CD4-positive, alpha-beta T cell treated with Interleukin-6 for 4 hours (primary cell): ENCODE results near the gene PFKP.
"Not testable (repeated sequence)": the region's sequence is repeated elsewhere in the genome, so short reads cannot be mapped to it uniquely, and the experiment has no call there.

Experiments
- DNase-seq: peaks from one replicate; pipeline ENCODE4 v3.0.0-alpha.2; 2020; ENCODE audit warnings: mixed read lengths

Gene PFKP

GRCh38 chr10:3163879-3164278 lies 96.5 kb downstream of the PFKP start:
- DNase-seq, result no peak

DNA sequence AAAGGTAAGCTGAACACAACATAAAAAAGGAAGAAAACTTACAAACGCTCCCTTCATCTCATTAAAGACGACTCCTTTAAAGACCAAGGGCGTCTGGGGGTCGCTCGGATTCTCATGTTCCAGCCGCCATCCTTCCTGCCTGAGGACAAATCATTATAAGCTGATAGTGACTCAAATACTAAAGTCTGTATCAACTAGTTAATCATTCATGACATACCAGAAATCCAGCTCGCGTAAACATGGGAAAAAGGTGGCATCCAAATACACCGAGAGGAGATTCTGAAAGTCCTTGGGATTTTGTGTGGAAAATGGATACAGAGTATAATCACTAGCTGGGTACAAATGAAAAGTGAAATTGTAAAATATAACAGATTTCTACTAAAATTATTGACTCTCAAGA lies 97.8 kb downstream of the PFKP start:
- no peak for DNase-seq

GRCh38 chr10:3166496-3167290 lies 99.3 kb downstream of the PFKP start:
- no peak for DNase-seq

DNA sequence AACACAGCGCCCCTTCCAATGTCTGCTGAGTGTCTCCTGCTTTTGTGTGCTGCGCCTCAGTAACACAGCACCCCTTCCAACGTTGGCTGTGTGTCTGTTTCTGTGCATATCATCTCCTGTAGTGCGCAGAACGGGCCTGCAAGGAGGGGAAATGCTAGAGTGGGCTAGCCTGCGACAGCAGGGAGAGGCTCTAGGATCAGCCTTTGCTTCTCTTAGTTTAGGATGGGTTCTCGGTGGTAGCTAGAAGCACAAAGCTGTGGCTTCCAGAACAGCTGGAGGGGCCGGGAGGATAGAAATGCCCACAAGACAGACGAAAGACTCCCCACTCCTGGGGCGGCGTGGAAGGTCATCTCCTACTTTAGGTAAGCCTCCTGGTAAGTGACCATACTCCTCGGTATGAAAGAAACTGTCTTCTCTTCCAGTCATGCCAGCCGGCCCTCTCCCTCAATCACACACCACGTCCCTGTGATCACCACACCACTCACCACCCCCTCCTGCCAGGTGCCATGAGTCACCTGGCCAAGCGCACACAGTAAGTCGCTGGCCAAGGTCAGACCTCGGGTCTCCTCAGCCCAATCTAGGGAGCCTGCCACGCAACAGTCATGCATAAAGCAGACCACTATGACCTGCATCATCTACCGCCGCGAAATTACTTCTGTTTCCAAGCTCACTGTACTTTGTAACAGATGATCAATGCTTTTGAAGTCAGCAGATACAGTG lies 100.4 kb downstream of the PFKP start:
- DNase-seq, result no peak

DNA sequence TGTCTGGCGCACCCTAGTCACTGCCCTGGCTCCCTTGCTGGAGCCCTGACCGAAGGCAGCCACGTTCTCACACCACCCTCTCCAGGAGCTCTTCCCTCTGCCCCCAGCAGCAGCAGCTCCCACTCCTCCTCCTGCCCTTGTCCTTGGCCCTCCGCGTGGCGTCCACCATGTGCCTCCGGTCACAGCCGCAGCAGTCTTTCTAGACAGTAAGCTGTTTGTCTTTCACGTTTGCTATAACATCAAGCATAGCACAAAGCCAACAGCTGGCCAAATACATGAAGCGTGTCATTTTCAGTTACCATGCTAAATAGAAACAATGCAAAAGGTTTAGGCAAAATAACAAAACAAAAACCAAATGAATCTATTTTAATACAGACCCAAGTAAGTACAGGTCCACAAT lies 101.9 kb downstream of the PFKP start:
- DNase-seq, result no peak

DNA sequence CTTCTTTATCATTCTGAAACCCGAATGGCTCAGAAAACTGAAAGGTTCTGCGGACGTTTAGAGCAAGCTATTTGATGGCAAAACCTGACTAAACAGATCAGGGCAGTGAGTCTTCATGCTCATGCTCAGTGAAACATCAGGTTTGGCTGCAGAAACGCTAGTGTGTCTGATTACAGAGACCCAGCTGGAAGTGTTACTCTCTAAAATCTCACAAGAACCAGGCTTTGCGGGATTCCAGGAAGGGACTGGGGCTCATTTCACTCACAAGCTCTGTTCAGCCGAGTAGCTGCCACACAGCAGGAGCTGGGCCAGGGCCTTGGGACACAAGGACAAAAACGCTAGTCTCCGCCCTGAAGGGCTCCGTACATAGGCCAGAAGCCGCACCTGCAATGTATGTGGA lies 102.3 kb downstream of the PFKP start:
- DNase-seq, result no peak

DNA sequence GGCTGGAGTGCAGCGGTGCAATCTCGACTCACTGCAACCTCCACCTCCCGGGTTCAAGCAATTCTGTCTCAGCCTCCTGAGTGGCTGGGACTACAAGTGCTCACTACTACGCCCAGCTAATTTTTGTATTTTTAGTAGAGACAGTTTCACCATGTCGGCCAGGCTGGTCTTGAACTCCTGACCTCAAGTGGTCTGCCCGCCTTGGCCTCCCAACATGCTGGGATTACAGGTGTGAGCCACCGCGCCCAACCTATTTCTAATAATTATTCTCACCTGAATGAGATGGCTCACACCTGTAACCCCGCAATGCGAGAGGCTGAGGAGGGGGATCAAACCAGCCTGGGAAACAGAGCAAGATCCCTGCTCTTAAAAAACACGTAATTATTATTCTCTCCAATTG lies 104.1 kb downstream of the PFKP start:
- not testable (repeated sequence) for DNase-seq

DNA sequence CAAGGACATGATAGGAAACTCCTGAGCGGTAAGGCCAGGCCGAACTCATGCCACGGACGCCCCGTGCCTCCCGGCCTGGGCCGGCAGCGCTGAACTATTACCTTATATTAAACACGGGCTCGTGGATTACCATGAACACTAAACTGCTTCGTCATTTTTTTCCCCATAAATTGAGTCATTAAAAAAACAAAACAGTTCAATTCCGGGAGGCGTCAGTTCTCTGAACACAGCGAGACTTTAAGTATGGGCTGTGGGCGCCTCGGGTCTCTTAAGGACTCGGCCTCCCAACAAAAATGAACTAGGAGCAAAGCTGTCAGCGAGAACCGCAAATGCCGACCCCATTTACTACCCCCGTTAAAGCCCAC lies 104.7 kb downstream of the PFKP start:
- DNase-seq, result no peak

DNA sequence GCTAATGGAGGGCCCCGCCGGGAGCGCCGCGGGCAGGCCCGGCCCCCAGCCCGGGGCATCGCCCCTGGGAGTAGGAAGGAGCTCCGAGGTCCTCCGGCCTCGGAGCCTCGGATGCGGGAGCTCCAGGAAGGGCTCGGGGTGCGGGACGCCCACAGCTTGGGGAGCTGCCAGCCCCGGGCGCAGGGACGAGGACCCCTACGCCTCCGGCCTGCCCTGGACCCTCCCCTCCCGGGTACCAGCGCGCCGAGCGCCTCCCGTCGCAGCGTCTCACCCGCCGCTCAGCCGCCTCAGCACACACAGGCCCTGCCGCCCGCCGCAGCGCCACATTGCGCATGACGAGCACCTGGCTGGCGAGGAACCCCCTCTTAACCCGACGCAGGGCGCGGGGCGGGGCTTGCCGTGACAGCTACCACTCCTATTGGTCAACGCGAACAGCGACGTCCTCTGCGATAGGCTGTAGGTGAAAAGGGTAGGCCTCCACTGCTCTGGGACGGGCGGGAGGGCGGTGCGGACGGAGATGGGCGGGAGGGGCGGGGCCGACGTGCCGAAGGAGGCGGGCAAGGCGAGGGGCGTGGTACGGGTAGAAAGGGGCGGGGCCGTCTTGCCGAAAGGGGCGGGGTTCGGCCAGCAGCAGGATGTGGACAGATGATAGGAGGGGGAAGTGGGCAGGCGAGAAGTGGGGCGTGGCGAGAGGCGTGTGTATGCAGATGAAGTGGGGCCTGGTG lies 105.3 kb downstream of the PFKP start, which contains the start of gene PITRM1:
Gene PITRM1, minus strand, starts transcription at position 337 of the 725 bp plus-strand sequence. Its CDS starts 10 bp downstream, at position 327.
- peak; percentile 100 for DNase-seq

- DNase-seq, result no peak
Measured at GRCh38 chr10:3173171-3173878, 106.0 kb downstream of the PFKP start.

- no peak for DNase-seq
Measured at GRCh38 chr10:3178042-3178441, 110.7 kb downstream of the PFKP start.

DNA sequence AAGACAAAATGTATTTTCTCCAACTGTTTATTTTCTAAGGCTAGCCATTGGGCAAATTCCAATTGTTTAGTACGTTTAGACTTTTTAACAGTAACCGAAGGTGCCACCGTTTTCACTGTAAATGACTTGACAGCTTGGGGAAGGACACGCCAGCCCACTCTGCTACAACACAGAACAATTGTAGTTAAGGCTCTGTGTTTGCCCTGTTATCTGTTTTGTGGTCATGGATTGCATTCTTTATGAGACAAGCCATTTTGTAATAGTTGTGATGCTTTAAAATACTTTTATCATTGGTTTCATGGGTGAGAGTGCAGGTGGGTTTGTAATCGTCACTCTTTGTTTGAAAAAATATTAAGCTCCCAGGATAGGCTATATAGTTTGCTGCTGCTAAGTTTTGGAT lies 111.8 kb downstream of the PFKP start:
- DNase-seq, result no peak

GRCh38 chr10:3180355-3181025 lies 113.1 kb downstream of the PFKP start:
- DNase-seq, result no peak

GRCh38 chr10:3185386-3185785 lies 118.0 kb downstream of the PFKP start:
- DNase-seq, result no peak

DNA sequence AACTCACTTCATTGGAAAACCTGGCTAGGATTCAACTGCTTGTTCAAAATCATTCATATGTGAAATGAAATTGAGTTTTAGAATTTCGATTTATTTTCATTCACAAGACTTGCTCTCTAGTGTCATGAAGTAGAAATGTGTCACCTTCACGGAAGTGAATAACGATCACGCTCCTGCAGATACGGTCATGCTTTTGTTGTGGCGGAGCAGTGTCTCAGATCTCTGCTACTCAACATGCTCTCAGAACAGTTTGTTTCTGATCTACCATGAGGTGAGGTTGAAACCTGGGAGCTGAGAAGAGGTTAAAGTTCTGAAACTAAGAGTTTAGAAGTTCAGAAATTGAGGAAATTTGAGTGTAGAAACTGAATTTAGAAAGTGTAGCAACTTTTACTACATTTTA lies 119.0 kb downstream of the PFKP start:
- DNase-seq, result peak; percentile 68
